SK-N-SH treated with all-trans-retinoic acid at 6 μM for 48 hours (cell line): ENCODE data around the gene OR5AP2.

Source experiments
- ARNTL ChIP-seq: fragments of 450-650 bp; formaldehyde crosslinking; IDR thresholded peaks from 2 replicates; pipeline ENCODE4 v1.5.0; 2020; ENCODE audit warnings: low read depth, mild to moderate bottlenecking, moderate library complexity, borderline replicate concordance
- CSDC2 ChIP-seq: fragments of 250-450 bp; sonication (Bioruptor Pico); IDR thresholded peaks from 2 replicates; pipeline ENCODE4 v1.5.0; 2020; ENCODE audit warnings: mild to moderate bottlenecking, moderate library complexity
- ESRRG ChIP-seq: fragments of 250-450 bp; sonication (Bioruptor Pico); IDR thresholded peaks from 2 replicates; pipeline ENCODE4 v1.6.1; 2021; ENCODE audit warnings: mild to moderate bottlenecking
- OSR1 ChIP-seq: fragments of 250-450 bp; sonication (Bioruptor Pico); IDR thresholded peaks from 2 replicates; pipeline ENCODE4 v1.8.0; 2022; ENCODE audit warnings: moderate library complexity, mild to moderate bottlenecking, inconsistent platforms
- PPARA ChIP-seq: fragments of 250-450 bp; sonication (Bioruptor Pico); IDR thresholded peaks from 2 replicates; pipeline ENCODE4 v1.5.0; 2020; ENCODE audit warnings: mild to moderate bottlenecking, borderline replicate concordance
- ZFP30 ChIP-seq: fragments of 450-650 bp; formaldehyde crosslinking; IDR thresholded peaks from 2 replicates; pipeline ENCODE4 v1.5.0; 2022; ENCODE audit warnings: mild to moderate bottlenecking, moderate library complexity
- ZNF565 ChIP-seq: fragments of 450-650 bp; formaldehyde crosslinking; conservative IDR thresholded peaks from 2 replicates; pipeline ENCODE4 v1.5.0; 2020; ENCODE audit warnings: low read depth, mild to moderate bottlenecking, moderate library complexity
- ZNF70 ChIP-seq: fragments of 450-650 bp; formaldehyde crosslinking; IDR thresholded peaks from 2 replicates; pipeline ENCODE4 v1.5.0; 2020; ENCODE audit warnings: mild to moderate bottlenecking, moderate library complexity
- TF ChIP-seq, protein P1 (sequence below): fragments of 250-450 bp; sonication (Bioruptor Pico); IDR thresholded peaks from 2 replicates; pipeline ENCODE4 v1.8.0; 2020; ENCODE audit warnings: mild to moderate bottlenecking, moderate library complexity, borderline replicate concordance
- TF ChIP-seq, protein P2 (sequence below): fragments of 250-450 bp; sonication (Bioruptor Pico); IDR thresholded peaks from 2 replicates; pipeline ENCODE4 v1.5.1; 2021; ENCODE audit warnings: mild to moderate bottlenecking, moderate library complexity
- TF ChIP-seq, protein P3 (sequence below): fragments of 250-450 bp; sonication (Bioruptor Pico); IDR thresholded peaks from 2 replicates; pipeline ENCODE4 v1.5.1; 2020; ENCODE audit warnings: low read depth, mild to moderate bottlenecking, moderate library complexity

DNA sequence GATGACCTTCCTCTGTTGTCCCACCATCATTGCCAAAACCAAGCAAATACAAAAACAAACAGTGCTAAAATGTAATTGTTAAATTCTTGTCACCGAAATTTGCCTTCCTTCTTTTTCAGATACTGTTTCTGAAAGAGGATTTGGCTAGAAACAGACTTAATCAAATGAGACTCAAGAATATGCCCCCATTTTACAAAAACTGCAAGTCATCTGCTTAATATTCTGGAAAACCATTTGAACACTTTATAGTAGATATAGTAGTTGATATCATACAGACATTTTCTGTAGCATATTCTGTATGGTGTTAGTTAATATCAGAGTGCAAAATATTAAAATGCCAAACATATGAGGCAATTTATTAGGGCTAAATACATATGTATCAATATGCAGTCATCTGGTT is 31.1 kb downstream of the OR5AP2 start:
- TF ChIP-seq ZNF70 (CRISPR knock-in tag): no peak
- TF ChIP-seq, protein P1, sequence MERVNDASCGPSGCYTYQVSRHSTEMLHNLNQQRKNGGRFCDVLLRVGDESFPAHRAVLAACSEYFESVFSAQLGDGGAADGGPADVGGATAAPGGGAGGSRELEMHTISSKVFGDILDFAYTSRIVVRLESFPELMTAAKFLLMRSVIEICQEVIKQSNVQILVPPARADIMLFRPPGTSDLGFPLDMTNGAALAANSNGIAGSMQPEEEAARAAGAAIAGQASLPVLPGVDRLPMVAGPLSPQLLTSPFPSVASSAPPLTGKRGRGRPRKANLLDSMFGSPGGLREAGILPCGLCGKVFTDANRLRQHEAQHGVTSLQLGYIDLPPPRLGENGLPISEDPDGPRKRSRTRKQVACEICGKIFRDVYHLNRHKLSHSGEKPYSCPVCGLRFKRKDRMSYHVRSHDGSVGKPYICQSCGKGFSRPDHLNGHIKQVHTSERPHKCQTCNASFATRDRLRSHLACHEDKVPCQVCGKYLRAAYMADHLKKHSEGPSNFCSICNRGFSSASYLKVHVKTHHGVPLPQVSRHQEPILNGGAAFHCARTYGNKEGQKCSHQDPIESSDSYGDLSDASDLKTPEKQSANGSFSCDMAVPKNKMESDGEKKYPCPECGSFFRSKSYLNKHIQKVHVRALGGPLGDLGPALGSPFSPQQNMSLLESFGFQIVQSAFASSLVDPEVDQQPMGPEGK (CRISPR knock-in tag): no peak
- TF ChIP-seq, protein P2, sequence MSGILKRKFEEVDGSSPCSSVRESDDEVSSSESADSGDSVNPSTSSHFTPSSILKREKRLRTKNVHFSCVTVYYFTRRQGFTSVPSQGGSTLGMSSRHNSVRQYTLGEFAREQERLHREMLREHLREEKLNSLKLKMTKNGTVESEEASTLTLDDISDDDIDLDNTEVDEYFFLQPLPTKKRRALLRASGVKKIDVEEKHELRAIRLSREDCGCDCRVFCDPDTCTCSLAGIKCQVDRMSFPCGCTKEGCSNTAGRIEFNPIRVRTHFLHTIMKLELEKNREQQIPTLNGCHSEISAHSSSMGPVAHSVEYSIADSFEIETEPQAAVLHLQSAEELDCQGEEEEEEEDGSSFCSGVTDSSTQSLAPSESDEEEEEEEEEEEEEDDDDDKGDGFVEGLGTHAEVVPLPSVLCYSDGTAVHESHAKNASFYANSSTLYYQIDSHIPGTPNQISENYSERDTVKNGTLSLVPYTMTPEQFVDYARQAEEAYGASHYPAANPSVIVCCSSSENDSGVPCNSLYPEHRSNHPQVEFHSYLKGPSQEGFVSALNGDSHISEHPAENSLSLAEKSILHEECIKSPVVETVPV (CRISPR knock-in tag): no peak
- no peak for TF ChIP-seq ZFP30
- no peak for TF ChIP-seq OSR1 (CRISPR knock-in tag)
- TF ChIP-seq ESRRG (CRISPR knock-in tag): no peak
- no peak for TF ChIP-seq ZNF565 (CRISPR knock-in tag)
- TF ChIP-seq PPARA (CRISPR knock-in tag): no peak
- TF ChIP-seq, protein P3, sequence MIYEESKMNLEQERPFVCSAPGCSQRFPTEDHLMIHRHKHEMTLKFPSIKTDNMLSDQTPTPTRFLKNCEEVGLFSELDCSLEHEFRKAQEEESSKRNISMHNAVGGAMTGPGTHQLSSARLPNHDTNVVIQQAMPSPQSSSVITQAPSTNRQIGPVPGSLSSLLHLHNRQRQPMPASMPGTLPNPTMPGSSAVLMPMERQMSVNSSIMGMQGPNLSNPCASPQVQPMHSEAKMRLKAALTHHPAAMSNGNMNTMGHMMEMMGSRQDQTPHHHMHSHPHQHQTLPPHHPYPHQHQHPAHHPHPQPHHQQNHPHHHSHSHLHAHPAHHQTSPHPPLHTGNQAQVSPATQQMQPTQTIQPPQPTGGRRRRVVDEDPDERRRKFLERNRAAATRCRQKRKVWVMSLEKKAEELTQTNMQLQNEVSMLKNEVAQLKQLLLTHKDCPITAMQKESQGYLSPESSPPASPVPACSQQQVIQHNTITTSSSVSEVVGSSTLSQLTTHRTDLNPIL (CRISPR knock-in tag): no peak
- no peak for TF ChIP-seq ARNTL (CRISPR knock-in tag)
- TF ChIP-seq CSDC2 (CRISPR knock-in tag): no peak
